WI38 (cell line): ENCODE measurements around the gene PSTPIP2.

Experiments used
- H3K4me3 ChIP-seq: 2 replicates; pipeline ENCODE4 v1.5.1; 2011; ENCODE audit warnings: low read depth, mild to moderate bottlenecking, control low read depth, low read length
- TF ChIP-seq, protein P1 (sequence below): IDR thresholded peaks from 2 replicates; pipeline ENCODE4 v1.5.1; 2012; ENCODE audit warnings: low read depth, mild to moderate bottlenecking, control low read depth, low read length

PSTPIP2 gene

DNA sequence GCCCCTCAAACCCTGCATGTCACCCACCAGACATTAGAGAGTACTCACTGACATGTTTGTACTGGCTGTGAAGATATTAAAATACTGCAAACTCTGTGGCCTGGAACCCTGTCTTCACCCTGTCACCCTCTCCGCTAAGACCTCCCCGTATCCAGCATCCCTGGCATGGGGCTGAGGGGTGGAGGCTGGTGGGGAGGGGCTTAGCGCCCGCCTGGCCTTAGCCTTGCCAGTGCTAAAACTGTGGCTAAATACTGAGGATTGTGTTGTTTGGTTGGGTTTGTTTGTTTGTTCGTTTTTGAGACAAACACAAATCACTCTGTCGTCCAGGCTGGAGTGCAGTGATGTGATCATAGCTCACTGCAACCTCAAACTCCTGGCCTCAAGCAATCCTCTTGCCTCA, 1.8 kb downstream of the PSTPIP2 start:
- no peak overlapping the region for H3K4me3 ChIP-seq

DNA sequence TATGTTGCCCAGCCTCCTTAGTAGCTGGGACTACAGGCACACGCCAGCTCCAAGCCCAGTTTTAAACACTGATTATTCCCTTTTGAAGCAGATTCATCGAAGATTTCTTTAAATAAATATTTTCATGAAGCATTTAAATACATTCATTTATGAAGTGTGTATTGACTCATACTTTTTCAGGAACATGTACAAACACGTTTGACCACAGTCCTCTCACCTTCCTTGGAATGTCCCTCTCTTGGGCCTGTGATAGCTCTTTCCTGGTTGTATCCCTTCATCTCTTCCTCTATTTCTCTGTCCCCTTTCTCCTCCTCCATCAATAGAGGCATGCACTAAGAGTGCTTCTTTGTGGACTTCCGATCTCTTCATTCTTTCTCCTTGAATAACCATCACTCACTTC, 2.5 kb downstream of the PSTPIP2 start:
- TF ChIP-seq, protein P1, sequence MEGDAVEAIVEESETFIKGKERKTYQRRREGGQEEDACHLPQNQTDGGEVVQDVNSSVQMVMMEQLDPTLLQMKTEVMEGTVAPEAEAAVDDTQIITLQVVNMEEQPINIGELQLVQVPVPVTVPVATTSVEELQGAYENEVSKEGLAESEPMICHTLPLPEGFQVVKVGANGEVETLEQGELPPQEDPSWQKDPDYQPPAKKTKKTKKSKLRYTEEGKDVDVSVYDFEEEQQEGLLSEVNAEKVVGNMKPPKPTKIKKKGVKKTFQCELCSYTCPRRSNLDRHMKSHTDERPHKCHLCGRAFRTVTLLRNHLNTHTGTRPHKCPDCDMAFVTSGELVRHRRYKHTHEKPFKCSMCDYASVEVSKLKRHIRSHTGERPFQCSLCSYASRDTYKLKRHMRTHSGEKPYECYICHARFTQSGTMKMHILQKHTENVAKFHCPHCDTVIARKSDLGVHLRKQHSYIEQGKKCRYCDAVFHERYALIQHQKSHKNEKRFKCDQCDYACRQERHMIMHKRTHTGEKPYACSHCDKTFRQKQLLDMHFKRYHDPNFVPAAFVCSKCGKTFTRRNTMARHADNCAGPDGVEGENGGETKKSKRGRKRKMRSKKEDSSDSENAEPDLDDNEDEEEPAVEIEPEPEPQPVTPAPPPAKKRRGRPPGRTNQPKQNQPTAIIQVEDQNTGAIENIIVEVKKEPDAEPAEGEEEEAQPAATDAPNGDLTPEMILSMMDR = no peak
- no peak overlapping the region for H3K4me3 ChIP-seq

More for the DNA sequence above, 1.8 kb downstream of the PSTPIP2 start:
- TF ChIP-seq, protein P1 = no peak

DNA sequence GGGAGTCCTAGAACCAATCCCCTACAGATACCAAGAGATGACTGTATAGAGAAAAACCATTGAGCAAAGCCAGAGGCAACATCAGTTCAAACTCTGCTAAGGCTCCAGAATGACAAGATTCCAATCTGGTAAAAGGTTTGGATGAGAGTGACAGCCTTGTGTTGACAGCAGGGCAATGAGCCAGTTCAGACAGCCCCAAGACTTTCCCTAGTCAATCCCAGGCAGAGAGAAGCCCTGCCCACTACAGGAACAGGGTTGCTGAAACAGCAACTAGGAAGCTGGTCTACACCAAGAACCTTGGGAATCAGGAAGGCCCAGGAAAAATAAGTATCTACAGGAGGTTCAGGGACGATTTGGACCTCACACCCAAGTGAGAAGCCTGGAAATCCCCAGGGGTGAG, 3.3 kb downstream of the PSTPIP2 start:
- H3K4me3 ChIP-seq = no peak overlapping the region
- TF ChIP-seq, protein P1 = no peak

DNA sequence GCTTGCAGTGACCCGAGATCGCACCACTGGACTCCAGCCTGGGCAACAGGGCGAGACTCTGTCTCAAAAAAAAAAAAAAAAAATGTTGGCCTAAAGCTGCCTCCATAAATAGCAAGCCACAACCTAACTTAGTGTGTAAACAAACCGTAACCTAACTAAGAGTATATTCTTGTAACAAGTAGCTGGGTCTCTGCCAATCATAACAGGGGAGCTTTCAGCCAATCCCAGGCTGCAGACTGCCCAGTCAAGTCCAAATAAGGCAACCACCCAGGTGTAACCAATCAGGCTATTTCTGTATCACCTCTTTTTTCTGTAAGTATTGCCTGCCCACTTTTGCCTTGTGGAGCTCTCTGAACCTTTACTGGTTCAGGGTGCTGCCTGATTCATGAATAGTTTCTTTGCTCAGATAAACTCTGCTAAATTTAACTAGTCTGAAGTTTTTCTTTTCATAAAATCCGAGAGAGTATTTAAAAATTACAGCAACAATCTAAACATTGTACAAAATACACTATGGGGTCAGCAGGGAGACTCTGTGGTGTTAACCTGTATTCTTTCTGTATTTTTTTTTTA, 4.5 kb downstream of the PSTPIP2 start:
- no peak overlapping the region for H3K4me3 ChIP-seq
- TF ChIP-seq, protein P1 = no peak

DNA sequence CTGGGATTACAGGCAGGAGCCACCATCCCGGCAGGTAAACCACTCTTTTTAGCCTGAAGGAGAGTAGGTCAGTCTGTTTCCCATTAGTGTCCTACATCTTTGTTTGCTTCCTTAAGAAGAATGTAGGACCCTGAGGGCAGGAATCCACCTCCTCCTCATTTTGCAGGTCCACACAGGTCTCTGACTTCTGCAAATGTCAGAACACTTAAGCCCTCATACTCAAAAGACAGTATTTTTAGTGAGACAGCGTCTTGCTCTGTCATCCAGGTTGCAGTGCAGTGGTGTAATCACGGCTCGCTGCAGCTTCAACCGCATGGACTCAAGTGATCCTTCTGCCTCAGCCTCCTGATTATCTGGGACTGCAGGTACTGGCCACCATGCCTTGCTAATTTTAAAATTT, 9.3 kb downstream of the PSTPIP2 start:
- no peak overlapping the region for H3K4me3 ChIP-seq
- TF ChIP-seq, protein P1 = no peak

DNA sequence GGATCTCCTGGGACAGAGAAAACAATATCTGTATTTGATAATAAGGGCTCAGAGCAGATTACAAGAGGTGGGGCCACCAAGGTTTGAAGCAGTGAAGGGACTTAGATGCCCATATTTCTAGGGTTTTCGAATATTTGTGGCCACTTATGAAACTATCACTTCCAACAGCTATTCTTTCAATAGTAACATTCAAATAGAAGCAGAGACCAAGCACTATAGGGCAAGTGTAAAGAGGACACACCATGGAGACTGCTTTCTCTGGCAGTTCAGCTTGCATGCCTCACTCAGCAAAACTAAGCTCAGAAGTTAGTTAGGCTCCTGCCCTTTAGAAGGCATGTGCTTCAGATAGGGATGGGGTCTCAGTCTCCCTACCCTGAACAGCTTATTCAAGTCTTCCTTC, 10.3 kb downstream of the PSTPIP2 start:
- H3K4me3 ChIP-seq = no peak overlapping the region
- TF ChIP-seq, protein P1 = no peak

DNA sequence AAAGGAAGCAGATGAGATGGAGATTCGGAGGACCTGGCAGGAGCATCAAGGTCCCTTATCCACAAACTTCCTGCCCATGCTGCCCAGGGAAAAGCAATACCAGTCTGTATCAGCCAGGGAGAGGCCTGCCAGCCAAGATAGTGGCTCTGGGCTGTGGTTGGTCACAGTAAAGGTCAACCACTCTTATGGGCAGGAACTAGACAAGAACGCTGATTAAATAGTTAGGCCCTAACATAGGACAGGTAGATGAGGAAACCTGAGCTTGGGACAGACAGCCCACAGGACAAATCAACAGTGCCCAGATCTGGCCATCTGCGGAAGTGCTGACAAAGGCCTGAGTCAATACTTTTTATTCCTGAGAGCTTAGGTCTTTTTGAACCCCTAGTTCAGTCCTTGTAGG, 10.7 kb downstream of the PSTPIP2 start:
- TF ChIP-seq, protein P1 = no peak
- no peak overlapping the region for H3K4me3 ChIP-seq
